Fibroblast of skin of scalp (primary cell): Measurements from ENCODE around the gene HOXC11.

Source experiments
- DNase-seq: peaks from one replicate; pipeline ENCODE4 v3.0.0-alpha.2; 2013

Gene HOXC11

GRCh38 chr12:54011665-54012532 is 39.0 kb downstream of the HOXC11 start:
- DNase-seq: no peak

- DNase-seq: no peak
Measured at GRCh38 chr12:54012631-54013409, 39.9 kb downstream of the HOXC11 start.

GRCh38 chr12:54014377-54015017 is 41.6 kb downstream of the HOXC11 start:
- no peak for DNase-seq

DNA sequence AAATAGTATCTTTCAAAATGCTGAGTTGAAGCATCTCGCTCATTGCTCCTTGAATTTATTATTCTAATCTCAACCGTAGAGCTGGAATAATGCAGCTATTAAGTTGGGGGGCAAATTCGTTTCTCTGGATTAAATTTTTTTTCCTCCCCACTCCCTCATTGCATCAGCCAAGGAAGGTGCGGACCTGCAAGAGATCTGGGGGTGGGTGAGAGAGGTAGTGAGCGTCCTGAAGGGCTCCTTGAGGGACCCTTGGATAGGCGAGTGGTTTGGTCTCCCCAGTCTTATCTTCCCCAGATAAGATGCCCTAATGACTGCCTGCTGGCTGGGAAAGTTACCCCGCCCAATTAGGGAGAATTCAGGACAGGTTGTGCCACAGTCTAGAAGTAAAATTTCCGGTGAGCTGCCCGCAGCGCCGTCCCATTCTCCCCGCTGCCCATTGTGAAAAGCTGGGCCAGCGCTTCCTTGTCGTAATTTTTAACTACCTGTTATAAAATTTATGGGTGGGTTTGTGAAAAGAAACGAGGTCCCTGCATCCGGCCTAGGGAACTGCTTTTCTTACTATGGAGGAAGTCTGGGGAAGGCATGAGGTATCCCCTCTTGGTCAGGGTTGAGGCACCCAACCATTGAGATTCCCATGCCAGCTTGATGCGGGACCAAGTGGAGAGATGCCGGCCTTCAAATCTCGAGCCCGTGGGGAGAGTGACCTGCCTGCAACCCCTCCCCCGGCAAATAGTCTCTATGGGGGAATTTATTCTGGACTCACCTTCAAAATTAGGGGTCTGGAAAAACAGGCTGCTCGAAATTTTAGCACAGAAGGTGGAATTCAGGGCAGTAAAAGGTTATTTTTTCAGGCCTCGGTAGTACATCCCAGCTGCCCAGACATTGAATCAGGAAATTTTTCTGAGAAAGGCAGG is 42.3 kb downstream of the HOXC11 start:
- no peak for DNase-seq

DNA sequence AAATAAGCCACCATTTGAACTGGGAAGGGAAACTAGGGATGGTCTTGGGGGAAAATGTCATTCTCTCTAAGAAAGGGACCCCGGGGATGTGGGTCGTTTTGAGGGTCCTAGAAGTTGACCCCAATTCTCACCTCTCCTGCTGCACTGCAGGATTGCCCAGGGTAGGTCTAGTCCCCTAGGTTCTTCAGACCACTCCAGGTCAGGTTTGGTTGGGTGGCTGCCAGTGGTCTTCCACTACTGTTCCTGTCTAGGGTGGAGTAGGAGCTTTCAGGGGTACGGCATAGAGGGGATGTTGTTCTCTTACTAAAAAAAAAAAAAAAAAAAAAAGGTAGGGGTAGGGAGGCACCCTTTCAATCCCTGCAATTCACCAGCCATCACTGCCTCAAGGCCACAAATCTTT is 43.1 kb downstream of the HOXC11 start:
- no peak for DNase-seq

GRCh38 chr12:54016478-54016964 is 43.6 kb downstream of the HOXC11 start:
- no peak for DNase-seq

DNA sequence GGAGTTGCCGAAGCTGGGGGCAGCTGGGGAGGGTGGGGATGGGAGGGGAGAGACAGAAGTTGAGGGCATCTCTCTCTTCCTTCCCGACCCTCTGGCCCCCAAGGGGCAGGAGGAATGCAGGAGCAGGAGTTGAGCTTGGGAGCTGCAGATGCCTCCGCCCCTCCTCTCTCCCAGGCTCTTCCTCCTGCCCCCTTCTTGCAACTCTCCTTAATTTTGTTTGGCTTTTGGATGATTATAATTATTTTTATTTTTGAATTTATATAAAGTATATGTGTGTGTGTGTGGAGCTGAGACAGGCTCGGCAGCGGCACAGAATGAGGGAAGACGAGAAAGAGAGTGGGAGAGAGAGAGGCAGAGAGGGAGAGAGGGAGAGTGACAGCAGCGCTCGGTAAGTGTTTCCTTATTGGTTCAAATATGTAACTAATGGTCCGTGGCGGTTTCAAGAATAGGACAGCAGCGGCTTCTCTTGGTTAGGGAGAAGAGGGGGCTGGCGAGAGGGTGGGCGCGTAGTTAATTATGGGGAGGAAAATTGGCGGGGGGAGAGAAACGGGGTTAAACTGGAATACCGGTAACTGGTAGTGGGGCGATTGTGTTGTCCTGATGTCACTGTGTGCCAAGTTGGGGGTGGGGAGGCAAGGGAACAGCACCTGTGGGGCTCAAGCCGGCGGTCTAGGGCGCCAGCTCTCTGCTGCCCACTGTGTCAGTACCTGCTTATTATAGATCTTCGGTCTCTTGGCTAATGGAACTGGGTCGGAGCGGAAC is 44.3 kb downstream of the HOXC11 start:
- no peak for DNase-seq

DNA sequence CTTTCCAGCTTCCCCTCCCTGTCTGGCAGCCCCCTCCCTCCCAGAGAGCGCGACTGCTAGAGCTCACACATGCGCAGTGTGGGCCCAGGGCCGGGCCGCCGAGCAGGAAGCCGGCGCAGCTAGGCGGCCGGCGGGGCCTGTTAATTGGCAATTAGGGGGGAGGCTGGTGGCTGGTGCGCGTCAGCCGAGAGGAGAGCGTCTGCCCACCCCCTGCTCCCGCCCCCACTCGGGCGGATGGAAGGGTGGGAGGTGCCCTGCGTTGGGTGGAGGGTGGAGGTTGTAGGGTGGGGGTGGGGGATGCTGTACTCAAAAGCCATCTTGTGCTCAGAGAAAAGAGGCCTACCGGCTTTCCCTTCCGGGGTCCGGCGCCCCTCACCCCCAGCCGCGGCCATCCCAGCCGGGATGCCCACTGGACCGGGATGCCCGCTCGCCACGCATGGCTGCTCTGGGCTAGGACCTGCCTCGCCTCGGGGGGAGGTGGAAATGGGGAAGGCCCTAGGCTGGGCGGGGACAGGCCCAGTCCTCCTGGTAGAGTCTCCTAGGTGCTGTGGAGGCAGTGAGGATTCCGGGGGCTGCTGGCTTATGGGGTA is 45.0 kb downstream of the HOXC11 start:
- peak; percentile 68 for DNase-seq

GRCh38 chr12:54018468-54018984 is 45.6 kb downstream of the HOXC11 start:
- DNase-seq: no peak

DNA sequence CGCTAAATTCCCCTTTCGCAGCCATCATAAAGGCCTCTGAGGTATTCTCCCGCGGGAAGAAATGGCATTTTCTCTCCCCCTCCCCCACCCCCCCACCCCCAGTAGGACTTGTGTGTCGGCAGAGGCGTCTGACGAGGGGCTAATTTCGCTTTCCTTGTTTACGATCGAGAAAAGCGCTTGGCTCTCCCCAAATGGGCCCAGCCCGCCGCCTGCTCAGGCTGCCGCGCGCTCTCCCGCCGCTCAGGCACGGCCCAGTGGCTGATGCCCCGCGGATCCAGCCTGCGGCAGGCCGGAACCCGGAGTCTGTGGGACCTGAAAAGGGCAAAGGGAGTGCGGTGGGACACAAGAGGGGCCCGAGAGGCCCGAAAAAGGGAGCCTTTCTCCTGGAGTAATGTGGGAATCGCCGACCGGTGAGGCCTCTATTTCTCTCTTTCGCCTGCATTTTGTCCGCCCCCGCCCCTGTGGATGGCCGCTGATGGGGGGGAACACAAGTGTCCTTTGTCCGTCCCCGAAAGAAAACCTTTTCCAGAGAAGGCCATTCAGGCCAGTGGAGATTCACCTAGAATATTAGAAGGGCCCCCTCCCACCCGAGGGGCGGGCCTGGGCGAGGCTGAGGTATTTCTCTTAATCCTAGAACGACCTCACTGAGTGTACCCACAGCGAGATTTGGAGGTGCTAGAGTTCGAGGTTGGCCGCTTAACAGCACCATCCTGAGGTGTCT is 46.3 kb downstream of the HOXC11 start:
- DNase-seq: no peak

DNA sequence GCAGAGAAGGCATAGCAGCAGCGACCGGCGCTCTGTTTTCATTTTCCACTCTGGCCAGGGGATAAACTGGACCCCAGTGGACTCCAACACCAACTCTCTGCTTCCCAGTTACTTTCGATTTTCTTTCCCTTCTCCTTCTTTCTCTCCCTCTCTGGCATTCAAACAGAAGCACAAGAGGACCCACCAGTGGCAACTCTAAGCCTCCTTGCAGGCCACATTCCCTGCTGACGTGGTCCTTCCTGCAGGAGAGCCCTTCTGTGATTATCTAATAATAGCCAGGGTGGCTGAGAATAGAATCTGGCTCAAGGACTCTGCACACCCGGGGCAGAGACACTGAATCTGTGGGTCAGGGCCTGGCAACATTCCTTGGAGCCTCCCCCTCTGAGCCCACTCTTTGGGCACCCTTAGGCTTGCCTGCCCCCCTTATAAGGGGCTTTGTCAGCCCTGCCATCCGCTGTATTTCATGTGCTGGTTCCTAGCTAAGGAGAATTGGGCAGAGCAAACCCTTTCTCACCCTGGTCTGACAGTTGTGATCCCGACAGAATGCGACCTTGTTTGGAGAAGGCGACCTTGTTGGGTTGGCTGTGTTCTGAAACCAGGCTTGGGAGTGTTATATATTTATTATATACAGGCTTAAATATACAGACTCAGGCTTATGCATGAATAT is 47.1 kb downstream of the HOXC11 start:
- no peak for DNase-seq

GRCh38 chr12:54020591-54021405 is 47.9 kb downstream of the HOXC11 start:
- DNase-seq: no peak

- DNase-seq: no peak
Measured at GRCh38 chr12:54021432-54022013, 48.6 kb downstream of the HOXC11 start.

- no peak for DNase-seq
Measured at GRCh38 chr12:54022960-54023884, 50.3 kb downstream of the HOXC11 start.

DNA sequence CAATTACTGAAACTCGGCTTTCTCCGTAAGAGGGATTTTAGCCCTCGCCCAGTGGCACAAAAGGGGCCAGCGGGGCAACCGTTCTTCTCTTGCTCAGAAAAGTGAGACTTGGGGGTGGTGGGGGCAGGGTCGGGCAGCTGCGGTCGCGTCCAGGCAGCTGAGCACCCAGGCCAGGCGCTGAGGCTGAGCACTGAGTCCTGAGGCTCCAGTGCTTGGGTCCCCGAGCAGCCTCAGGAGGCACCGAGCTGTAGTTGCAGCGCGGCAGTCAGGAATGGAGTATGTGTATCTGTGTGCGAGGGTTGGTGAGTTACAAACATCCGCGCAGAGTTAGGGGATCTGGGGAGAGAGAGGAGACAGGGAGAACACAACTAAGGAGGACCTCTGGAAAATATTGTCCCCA is 51.2 kb downstream of the HOXC11 start:
- no peak for DNase-seq

DNA sequence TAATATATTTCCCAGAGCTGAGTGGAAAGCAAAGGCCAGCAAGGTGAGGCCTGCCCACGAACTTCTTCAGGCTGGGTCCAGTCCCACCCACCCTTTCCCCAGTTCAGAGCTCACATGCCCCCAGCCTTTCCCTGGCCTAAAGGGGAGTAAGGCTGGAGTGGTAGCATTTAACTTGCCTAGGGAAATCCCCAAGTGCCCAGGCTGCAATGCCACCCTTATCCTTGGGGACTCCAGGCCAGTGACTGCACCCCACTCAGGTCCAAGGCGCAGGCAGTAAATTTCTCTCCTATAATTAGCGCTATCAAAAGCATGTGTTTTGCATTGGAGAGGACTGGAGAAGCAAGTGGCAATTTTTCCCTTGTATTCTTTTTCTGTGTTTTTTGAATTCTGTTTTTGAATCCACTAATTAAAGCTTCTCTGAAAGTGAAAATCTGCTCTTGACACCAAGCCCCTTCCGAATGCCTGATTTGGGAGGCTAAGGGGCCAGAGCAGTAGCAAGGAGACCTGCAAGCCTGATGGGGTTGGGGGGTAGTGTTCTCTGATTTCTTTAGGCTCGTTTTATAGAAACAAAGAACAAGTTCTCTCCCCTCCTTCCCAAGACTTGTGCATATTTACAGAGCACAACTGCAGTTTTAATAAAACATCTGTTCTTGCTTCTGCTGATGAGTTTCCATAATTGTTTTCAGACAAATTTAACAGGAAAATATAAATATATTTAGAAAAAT is 51.8 kb downstream of the HOXC11 start:
- DNase-seq: no peak
